Activated naive CD4-positive, alpha-beta T cell treated with anti-CD3 and anti-CD28 coated beads, Interleukin-2, amount 50 U/mL, for 16 hours (primary cell): ENCODE data around the gene EFEMP2.
A peak's percentile ranks its signal among the peaks of the same experiment; 100 is the strongest.

ENCODE experiments used
- DNase-seq: peaks from one replicate; pipeline ENCODE4 v3.0.0-alpha.2; 2020

Gene EFEMP2

DNA sequence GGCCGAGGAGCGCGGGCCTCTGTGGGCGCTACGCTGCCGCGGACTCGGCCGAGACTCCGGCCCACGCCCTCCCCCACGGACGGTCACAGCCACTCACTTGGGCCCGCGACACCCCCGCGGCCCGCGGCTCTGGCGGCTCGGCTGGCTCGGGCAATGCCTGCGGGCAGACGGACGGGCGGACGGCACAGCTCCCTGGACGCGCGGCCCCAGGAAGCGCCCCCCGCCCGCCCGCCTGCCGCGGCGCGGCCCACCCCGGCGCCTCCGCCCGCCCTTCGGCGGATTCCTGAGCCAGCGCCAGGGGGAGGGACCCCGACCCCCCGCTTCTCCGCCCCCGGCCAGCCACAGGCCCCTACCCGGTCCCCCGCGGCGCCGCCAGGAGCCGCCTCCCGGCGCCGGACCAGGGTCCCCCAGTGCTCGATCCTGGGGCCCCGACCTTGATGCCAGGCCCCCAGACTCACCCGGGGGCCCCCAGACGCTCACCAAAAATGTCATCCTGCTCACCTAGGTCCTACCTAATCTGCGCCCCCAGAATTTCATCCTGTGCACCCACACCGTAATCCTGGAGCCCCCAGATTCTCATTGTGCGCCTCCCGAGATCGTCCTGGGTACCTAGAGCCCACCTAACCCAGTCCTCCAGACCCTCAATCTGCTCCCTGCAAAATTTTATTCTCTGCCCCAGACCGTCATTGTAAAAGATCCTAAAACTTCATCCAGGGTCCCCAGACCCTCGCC lies at the start of gene EFEMP2:
TSS of gene EFEMP2 (minus strand) at position 215 of the 732 bp plus-strand sequence. CDS start 446 bp downstream, outside the sequence.
- DNase-seq, result no peak

DNA sequence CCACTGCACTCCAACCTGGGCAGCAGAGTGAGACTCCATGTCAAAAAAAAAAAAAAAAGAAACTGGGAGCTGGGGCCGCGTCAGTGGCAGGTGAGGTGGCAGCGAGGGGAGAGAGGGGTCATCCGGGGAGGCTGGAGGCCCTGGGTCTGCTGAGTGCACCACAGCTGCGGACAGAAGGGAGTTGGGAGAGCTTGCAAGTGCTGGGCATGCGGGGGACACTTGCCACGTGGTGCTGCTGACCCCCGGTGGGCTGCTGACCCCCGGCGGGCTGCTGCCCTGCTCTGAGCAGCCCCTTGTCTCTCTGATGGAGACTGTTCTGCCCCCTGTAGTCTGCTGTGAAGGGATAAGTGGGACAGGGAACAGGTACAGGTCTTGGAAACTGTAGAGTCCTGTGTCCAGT lies 49.3 kb upstream of the EFEMP2 start:
- DNase-seq, result no peak

DNA sequence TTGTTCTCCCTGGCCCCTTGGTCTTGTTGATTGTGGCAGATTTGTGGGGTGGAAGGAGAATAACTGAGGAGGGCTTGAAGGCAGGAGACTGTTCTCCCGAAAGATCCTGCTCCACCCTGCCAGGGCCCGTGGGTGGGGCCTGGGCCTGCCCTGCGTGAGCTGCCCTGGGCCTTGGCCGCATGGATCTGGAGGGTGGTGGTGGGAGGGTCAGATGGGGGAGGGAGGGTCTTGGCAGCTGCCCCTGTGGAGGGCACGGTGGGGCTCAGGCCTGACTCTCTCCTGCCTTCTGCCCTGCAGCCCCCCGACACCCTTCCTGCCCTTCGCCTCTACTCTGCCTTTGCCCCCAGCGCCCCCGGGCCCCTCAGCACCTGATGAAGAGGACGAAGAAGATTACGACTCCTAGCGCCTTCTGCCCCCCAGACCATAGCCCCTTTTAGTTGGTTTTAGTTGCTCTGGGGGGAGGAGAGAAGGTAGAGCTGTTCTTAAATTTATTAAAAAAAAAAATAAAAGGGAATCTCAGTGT lies 48.5 kb upstream of the EFEMP2 start:
- DNase-seq, result no peak

DNA sequence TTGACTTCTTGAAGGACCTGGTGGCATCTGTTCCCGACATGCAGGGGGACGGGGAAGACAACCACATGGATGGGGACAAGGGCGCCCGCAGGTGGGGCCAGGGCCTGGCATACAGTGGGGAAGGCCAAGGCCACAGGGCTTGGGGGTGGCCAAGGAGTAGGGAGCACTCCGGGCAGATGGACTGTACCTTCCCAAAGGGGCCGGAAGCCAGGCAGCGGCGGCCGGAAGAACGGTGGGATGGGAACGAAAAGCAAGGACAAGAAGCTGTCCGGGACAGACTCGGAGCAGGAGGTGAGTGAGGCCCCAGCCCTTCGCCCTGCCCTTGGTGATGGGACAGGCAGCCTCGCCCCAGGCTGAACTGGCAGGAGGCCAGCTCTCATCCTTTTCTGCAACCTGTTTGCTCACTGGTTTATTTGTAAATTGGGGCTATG lies 47.8 kb upstream of the EFEMP2 start:
- DNase-seq, result no peak

DNA sequence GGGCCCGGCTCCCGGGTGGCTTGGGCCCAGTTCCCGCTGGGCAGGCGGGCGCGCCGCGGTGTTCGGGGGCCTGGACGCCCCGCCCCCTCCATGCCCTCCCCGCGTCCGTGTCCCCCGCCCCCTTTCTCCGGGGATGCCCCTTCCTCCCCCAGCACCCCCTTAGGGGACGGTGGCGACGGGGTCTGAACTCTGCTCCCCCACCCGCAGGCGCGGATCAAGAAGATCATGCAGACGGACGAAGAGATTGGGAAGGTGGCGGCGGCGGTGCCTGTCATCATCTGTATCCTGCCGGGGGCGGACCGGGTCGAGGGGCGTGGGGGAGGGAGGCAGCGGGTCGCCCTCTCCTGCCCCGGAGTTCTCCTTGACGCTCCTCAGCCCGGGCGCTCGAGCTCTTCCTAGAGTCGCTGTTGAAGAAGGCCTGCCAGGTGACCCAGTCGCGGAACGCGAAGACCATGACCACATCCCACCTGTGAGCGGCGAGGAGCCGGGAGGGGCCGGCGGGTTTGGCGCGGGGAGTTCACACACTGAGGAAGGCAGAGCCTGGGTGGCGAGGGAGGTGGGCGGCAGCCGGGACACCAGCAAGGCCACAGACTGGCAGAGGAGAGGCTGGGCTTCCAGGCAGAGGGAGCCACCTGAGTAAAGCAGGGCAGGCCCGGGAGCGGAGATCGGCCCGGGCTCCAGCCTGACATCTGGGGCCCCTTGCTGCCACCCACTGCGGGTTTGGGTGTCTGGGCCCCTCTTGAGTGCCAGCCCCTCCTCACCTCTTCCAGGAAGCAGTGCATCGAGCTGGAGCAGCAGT lies 47.2 kb upstream of the EFEMP2 start:
- DNase-seq, result no peak

DNA sequence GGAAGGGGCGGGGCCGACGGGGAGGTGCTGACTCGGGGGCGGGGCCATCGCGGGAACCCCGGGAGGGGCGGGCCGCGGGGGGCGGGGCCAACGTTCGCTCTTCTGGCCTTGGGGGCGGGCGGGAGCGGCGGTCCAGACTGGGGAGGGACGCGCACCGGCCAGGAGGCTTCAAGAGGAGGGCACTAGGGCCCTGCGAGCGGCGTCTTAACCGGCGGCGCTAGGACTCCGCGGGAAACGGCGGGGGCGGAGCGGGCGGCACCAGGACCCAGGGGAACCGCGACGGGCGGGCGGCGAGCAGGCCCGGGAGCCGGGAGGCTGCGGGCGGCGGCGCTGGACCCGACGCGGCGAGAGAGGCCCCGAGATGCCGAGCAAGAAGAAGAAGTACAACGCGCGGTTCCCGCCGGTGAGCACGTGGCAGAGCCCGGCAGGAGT lies 46.6 kb upstream of the EFEMP2 start, which contains the start of gene DRAP1:
TSS of gene DRAP1 (plus strand) at position 286 of the 432 bp plus-strand sequence. CDS start at position 362, 76 bp downstream.
- DNase-seq, result peak; percentile 98

DNA sequence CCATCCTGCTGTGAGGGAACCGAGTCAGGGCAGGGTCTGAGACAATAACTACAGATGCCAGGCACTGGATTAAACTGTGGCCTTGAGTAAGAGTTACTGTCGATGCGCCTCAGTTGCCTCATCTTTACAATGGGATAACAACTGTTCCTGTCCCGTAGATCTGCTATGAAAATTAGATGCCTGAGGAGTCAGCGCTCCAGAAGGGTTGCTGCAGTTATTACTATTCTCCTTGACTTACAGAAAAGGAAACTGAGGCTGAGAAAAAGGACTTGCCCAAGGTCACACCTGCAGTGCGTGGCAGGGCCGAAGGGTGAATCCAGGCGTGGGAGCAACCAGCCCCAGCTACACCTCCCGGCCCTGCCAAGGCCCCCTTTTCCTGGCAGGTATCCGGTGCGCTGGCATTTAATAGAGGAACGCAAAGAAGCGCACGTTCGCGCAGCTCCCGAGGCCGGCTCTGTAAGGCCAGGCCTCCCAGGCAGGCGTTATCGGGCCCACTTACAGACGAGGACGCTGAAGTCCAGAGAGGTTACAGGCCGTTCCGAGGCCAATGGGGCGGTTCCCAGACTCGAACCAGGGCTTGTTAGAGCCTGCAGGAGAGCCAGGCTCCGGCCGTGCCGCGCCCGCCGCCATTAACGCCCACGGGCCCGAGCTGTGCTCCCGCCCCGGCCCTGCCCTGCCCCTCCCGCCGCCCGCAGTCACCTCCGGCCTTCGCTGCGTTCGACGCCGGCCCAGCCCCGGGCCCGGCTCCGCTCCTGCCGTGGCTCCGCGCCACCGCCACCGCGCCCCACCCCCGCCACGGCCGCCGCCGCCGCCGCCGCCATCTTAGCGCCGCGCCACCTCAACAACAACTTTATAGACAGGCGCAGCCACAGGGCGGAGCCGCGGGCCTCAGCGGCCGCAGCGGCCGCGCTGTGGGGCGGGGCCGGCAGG lies 45.9 kb upstream of the EFEMP2 start, which contains the start of gene C11orf68:
TSS of gene C11orf68 (minus strand) at position 852 of the 930 bp plus-strand sequence. CDS start at position 821, 31 bp downstream.
- DNase-seq, result no peak

DNA sequence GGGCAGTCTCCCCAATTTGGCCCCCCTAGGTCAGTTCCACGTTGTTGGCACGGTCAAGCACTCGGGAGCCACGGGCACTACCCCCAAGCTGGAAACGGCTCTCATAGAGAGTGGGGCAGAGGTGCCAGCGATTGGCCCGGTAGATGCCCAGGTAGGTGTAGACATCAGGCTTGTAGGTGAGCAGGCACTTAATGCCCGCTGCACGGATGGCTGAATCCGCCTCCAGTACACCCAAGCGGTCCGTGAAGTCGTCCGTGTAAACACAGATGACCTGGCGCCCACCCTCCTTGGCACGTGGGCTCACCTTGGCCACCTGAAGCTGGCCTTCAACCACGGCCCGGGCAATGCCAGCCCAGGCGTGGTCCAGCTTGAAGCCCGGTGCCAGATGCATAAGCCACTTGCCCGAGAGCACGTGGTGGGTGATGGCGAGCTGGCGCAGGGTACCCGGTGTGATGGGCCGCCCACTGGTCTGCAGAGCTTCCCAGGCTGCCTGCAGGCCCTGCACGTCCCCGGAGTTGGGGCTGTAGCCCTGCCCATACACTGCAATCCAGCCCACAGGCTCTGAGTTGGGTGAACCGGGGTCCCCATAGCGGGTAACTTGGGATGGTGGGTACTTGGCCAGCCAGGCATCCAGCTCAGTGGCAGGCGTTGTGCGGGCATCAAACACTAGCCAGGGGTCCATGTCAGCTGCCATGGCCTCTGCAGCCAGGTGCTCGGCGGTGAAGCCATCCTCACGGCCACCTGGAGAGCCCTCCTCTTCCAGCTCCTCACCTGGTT lies 45.0 kb upstream of the EFEMP2 start:
- no peak for DNase-seq

DNA sequence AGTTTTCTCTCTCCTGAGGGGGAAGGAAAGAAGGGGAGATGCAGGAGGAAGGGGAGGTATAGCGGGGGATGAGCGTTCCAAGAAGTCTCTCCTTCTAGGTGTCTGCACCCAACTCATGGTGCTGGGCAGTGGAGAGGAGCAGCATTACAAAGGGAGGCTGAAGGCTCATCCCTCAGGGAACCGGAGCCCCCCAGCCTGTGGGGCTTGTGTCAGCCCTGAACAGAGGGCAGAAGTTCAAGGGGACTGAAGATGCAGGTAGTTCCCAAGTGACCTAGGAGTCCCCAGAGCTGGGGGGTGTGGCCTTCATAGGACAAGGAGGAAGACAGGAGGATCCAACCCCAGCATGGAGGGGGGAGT lies 44.5 kb upstream of the EFEMP2 start:
- no peak for DNase-seq

DNA sequence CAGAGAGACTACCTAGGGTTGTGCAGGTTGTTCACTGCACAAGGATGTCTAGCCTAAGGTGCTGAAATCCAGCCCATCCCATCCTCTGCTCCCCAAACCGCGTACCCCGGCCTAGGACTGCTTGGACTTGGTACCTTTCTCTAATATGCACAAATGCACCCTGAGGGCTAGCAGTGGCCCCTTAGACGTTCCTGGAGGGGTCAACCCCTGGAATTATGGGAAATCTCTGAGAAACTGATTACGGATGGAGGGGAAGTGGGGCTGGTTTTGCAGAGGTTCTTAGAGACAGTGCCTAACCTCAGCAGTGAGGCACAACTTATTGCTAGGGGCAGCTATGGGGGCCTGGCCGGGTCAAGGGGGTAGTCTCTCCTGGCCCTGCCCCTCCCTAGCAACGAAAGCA lies 43.8 kb upstream of the EFEMP2 start:
- no peak for DNase-seq

DNA sequence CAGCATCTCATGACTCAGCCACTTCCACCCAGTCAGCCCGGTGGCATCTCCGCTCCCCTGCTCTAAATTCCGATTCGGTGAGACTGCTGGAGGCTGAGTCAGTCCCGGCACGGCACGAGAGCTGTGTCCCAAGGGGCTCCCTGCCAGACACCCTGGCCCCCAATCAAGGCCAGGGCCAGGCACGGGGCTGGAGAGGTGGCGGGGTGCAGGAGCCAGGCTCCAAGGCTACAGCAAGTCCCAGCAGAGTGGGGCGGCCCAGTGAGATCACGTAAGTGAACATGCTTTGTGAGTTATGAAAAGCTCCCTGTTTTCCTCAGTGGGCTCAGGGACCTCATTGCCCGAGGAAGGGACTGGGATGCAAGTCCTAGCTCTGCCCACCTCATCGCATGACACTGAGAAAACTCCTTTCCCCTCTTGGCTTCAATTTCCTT lies 43.2 kb upstream of the EFEMP2 start:
- DNase-seq, result no peak

DNA sequence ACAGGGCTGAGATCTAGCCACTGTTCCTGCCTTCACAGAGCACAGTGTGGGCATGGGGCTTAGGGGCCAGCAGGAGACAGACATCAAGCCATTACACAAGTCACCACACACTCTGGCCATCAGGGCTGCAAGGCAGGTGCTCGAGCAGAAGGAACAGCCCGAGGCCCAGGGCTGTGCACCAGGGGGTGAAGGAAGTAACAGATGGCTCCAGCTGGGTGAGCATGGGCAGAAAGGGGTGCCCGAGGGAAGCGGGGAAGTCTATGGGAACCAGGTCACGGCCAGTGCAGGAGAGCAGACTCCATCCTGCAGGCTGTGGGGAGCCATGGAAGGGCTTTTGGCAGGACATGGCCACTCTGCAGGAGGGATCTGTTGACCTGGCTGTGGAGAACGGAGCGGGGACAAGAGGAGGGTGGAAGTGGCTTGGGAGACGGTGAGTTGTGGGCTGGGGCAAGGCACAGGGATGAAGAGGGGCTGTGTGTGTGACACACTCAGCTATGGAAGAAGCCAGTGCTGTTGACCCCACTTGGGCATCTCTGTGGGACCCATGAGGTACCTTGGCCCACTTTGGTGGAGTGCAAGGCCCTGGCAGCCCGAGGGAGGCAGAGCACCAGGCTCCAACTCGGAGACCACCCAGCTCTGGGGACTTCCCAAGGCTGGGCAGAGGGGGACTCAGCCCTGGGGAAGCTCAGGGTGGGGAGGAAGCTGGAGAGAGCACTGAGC lies 42.7 kb upstream of the EFEMP2 start:
- DNase-seq, result no peak

DNA sequence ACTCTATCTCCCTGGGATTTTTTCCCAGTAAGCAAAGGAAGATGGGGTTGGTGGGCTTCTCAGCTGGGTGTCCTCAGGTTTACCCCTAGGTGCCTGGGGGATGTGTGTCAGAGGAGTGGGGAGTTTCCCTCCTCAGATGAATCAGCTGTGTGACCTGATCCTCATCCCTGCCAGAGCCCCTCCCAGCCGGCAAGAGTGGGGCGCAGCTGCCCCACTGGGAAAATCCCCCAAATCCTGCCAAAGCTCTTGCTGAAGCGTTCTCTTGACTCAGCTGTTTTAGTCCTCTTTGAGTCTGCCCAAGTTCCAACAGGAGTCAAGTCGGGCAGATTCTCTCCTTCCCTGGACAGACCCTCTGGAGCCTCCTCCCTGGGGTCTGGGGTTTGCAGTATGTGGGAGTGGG lies 40.2 kb upstream of the EFEMP2 start:
- no peak for DNase-seq

DNA sequence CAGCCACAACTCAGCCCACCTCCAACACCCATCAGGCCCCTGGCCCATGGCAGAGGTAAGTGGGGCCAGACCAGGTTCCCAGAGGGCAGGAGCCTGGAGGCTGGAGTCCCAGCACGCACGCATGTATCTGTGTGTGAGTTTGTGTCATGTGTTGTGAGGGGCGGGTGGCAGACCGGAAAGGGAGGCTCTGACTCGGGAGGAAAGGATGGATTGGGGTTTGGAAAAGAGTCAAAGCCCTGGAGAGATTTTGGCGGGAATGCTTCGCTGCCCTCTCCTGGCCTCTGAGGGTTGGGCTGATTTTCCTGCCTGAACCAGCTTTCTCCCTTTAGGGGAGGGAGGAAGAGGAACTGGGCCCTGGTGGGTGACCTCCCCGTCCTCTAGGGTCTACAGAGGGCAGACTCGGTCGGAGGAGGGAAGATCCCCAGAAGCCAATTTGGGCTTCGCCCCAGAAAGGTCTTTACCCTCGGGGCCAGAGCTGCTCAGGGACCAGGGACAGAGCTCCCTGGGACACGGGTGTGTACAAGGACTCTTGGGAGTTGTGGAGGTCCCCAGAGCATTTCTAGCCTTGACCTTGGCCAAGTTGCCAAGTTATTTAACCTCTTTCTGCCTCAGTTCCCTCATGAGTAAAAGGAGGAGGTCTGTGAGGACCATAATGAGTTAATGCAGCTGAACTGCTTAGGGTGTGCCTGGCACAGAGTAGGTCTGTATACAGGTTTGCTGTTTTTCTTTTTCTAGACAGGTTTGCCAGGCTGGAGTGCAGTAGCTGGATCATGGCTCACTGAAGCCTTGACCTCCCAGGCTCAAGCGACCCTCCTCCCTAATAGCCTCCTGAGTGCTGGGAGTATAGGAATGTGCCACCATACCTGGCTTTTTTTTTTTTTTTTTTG lies 39.3 kb upstream of the EFEMP2 start:
- DNase-seq, result no peak

DNA sequence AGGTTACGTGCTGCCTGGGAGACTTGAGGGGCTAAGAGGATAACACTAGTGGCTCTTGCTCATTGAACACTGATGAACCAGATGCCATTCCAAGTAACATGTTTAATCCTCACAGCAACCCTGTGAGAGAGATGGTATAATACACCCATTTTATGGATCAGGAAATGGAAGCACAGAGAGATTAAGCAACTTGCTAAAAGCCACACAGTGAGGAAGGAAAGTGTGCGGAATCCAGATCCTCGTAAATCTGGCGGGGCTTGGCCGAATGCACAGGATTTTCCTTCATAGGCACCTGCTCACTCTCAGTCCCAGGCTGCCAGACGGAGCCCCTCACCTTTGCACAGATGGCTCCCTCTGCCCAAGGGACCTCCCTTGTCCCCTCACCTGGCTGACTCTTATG lies 35.3 kb upstream of the EFEMP2 start:
- DNase-seq, result no peak

DNA sequence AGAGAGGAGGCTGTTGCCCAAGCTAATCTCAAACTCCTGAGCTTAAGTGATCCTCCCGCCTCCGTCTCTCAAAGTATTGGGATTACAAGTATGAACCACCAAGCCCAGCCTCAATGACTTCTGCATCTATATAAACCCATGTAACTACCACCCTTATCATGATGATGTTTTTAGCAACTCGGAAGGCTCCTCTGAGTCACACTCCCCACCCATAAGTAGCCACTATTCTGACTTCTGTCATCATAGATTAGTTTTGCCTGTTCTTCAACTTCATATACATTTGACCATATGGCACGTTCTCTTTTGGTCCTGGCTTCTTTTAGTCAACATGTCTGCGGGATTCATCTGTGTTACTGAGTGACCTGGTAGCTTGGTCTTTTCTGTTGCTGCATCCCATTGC lies 34.0 kb upstream of the EFEMP2 start:
- DNase-seq, result no peak

DNA sequence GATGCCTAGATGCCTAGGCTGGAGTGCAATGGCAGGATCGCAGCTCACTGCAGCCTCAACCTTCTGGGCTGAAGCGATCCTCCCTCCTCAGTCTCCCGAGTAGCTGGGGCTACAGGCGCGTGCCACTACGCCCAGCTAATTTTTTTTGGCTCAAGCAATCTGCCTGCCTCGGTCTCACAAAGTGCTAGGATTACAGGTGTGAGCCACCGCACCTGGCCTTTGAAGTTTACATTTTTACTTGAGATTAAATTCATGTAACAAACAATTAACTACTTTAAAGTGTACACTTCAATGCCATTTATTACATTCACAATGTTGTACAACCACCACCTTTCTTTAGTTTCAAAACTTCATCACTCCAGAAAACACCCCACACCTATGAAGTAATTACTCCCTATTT lies 31.1 kb upstream of the EFEMP2 start:
- no peak for DNase-seq

DNA sequence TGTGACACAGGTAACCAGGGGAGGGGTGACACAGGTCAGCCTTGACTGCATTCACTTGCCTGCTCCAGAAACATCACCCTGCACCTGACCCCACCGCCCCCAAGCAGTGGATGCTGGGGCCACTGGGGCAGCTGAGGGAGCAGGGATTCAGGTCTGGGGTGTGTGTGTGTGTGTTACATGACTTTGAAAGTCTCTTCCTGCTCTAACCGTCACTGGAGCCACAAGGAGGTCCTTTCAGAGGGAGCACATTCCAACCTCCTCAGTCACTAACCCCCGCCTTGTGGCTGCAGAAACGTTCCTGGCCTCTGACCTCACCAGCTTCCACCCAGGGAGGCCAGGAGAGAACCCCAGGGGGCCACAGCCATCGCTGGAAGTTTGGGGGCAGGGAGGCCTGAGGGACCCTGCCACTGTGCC lies 30.5 kb upstream of the EFEMP2 start:
- DNase-seq, result no peak

DNA sequence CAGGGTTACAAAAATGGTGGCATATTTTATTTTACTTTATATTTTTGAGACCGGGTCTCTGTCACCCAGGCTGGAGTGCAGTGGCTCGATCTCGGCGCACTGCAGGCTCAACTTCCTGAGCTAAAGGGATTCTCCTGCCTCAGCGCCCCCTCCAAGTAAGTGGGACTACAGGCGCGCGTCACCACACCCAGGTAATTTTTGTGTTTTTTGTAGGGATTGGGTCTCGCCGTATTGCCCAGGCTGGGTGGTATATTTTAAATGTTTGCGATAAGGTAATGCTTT lies 28.2 kb upstream of the EFEMP2 start:
- no peak for DNase-seq
